Right lobe of liver (tissue), 6 donors: Measurements from ENCODE around the gene CDC25A. TPM values are rescaled to one million over a fixed set of nuclear protein-coding genes. Genes with fewer than 3 reads are reported as not detected.

ENCODE experiments used
- ATAC-seq, 4 donors: fragments of 200-7000 bp; cut with Tn5 transposase; one replicate each; pipeline ENCODE4 v1.9.1; 2020; ENCODE audit warnings: mild to moderate bottlenecking in 4 of 4, moderate library complexity in 4 of 4
- DNase-seq, 3 donors: peaks; one replicate each; pipeline ENCODE4 v3.0.0-alpha.2; 2020
- H3K27ac ChIP-seq, 3 donors: fragments of 200-600 bp; one replicate each; pipeline ENCODE4 v1.8.0; 2022
- H3K27me3 ChIP-seq, 2 donors: fragments of 200-600 bp; one replicate each; pipeline ENCODE4 v1.8.0; 2022
- H3K36me3 ChIP-seq, 4 donors: fragments of 200-600 bp; sonication (generic) in 1 of 4; one replicate each; pipeline versions ENCODE4 v1.5.1 to v1.8.0; 2017 to 2022; ENCODE audit warnings: control low read depth in 1 of 4
- H3K4me1 ChIP-seq, 4 donors: fragments of 200-600 bp; sonication (generic) in 1 of 4; one replicate each; pipeline versions ENCODE4 v1.5.1 to v1.8.0; 2017 to 2022; ENCODE audit warnings: control low read depth in 1 of 4
- H3K4me3 ChIP-seq, 3 donors: fragments of 200-600 bp; one replicate each; pipeline ENCODE4 v1.8.0; 2022
- H3K9me3 ChIP-seq, 4 donors: fragments of 200-600 bp; sonication (generic) in 1 of 4; one replicate each; pipeline versions ENCODE4 v1.5.1 to v1.8.0; 2017 to 2022; ENCODE audit warnings: control low read depth in 1 of 4
- POLR2A ChIP-seq: fragments of 450-650 bp; IDR thresholded peaks from one replicate; pipeline ENCODE4 v1.6.1; 2017; ENCODE audit warnings: antibody characterized with exemption, mild to moderate bottlenecking
- WGBS: methylation state at CpG from one replicate; pipeline ENCODE4 v1.1.6; 2018; ENCODE audit warnings: low coverage, low lambda C conversion rate; ENCODE audit not compliant: insufficient coverage; ENCODE audit errors: missing lambda C conversion rate; 5-methylcytosine and 5-hydroxymethylcytosine counted together
- intact Hi-C, 2 donors: fragments of 100-400 bp; cut with DNase I; formaldehyde crosslinking; loops; one replicate each; pipeline versions ENCODE4 v1.11.2 to v1.14.1; 2022
- total RNA-seq, 6 experiments: library from RNA; depleted of rRNA in 2 of 6; stranded (reverse); fragments of >200 nt in 2 of 6; fragmentation: NEBNext Ultra II Directional in 3 of 6; extraction: Animal tissue kit (Norgen Biotek cat#: 25700) in 3 of 6; gene quantifications; one replicate each; pipeline versions ENCODE4 v1.1.0 to v1.2.4, GENCODE V29; 2016 to 2023
- TF ChIP-seq, protein P1 (sequence below), 4 donors: fragments of 200-600 bp in 3 of 4; fragments of 450-650 bp in 1 of 4; IDR thresholded peaks; one replicate each; pipeline versions ENCODE4 v1.5.1 to v1.8.0; 2016 to 2022; ENCODE audit warnings: antibody characterized with exemption in 4 of 4, mild to moderate bottlenecking in 2 of 4
- donor health status: DM: no; HTN: yes; CAD: no.
- donor health status: DM: no; HTN: no; CAD: no.
- donor health status: DM: no; HTN: no; CAD: no.
- donor health status: DM: no; HTN: yes; CAD: no.
- donor health status: DM: no; HTN: yes; CAD: no.

The CDC25A gene
- total RNA-seq, 6 experiments from 2014 or later, result 0.27 to 8.8 (median 0.56) TPM

DNA sequence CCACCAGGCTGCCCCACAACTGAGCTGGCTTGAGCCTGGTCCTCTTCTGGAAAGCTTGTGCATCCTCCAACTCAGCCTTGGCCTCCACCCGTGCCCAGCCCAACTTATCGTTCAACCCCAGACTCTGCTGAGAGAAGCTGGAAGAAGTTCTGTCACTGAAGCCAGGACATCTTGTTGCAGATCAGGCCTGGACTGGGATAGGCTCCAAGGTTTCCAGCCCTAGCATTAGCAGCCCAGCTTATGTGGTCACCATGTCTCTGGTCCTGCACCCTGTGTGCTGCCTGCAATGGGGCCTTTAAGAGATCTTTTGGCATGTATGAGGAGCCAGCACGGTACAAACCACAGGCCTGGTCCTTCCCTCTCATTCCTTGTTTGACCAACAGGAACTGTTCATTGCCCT lies 19.9 kb upstream of the CDC25A start:
- no peaks in the 10 kb centered on the region for H3K27me3 ChIP-seq
- 17% methylated on average over 1 of the region's 3 CpGs for WGBS
- ATAC-seq, result no peak

DNA sequence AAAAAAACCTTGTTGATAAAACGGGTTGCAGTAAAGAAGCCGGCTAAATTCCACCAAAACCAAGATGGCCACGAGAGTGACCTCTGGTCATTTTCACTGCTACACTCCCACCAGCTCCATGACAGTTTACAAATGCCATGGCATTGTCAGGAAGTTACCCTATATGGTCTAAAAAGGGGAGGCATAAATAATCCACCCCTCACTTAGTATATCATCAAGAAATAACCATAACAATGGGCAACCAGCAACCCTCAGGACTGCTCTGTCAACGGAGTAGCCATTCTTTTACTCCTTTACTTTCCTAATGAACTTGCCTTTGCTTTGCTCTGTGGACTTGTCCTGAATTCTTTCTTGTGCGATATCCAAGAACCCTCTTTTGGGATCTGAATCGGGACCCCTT lies 14.4 kb upstream of the CDC25A start:
- TF ChIP-seq, protein P1, sequence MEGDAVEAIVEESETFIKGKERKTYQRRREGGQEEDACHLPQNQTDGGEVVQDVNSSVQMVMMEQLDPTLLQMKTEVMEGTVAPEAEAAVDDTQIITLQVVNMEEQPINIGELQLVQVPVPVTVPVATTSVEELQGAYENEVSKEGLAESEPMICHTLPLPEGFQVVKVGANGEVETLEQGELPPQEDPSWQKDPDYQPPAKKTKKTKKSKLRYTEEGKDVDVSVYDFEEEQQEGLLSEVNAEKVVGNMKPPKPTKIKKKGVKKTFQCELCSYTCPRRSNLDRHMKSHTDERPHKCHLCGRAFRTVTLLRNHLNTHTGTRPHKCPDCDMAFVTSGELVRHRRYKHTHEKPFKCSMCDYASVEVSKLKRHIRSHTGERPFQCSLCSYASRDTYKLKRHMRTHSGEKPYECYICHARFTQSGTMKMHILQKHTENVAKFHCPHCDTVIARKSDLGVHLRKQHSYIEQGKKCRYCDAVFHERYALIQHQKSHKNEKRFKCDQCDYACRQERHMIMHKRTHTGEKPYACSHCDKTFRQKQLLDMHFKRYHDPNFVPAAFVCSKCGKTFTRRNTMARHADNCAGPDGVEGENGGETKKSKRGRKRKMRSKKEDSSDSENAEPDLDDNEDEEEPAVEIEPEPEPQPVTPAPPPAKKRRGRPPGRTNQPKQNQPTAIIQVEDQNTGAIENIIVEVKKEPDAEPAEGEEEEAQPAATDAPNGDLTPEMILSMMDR (IDR thresholded peaks at IDR 0.05), result no peak
- ATAC-seq (no peak), DNase-seq (no peak)
- Histone ChIP-seq H3K27me3 (no peaks in the 10 kb centered on the region), H3K36me3 (no peaks in the 10 kb centered on the region), H3K27ac (no peak overlapping the region), H3K4me1 (no peaks in the 10 kb centered on the region), H3K4me3 (no peak overlapping the region), H3K9me3 (no peaks in the 10 kb centered on the region)
- WGBS, result 69% methylated on average over 3 of the region's 6 CpGs
- intact Hi-C loops, result no loop called here

More for the DNA sequence above, 19.9 kb upstream of the CDC25A start:
- H3K36me3 ChIP-seq, result no peaks in the 10 kb centered on the region
- no peaks in the 10 kb centered on the region for H3K4me1 ChIP-seq
- no peak overlapping the region for H3K27ac ChIP-seq
- DNase-seq, result no peak
- H3K4me3 ChIP-seq, result no peak overlapping the region
- H3K9me3 ChIP-seq, result no peaks in the 10 kb centered on the region
- intact Hi-C loops, result no loop called here
- TF ChIP-seq, protein P1 (IDR thresholded peaks at IDR 0.05), result no peak
- no peak for TF ChIP-seq POLR2A

DNA sequence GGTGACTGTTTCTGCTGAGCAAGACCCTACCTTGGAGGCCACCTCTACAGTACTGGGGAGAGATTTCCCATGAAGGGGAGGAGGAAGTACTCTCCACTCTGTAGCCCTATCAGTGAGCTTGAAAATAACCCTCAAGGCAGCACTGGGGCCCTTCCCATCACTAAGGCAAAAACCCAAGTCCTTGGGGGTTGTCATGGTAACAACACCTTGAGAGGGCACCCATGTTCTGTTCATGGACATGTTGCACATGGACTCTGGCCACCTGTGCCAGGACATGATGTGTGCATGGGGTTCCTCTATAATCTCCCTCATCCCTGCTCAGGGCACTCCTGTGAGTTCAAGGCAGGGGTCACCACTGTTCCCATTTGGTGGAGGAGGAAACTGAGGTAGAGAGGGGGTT lies 10.9 kb upstream of the CDC25A start:
- Histone ChIP-seq H3K9me3 (no peaks in the 10 kb centered on the region), H3K27ac (no peak overlapping the region), H3K4me3 (no peak overlapping the region), H3K36me3 (no peaks in the 10 kb centered on the region), H3K4me1 (peaks cover 0 to 5% (median 0%) of the 10 kb centered on the region in 4 donors), H3K27me3 (no peaks in the 10 kb centered on the region)
- ATAC-seq (no peak), DNase-seq (no peak)
- intact Hi-C loops, result no loop called here
- TF ChIP-seq, protein P1 (IDR thresholded peaks at IDR 0.05), result no peak
- no peak for TF ChIP-seq POLR2A

DNA sequence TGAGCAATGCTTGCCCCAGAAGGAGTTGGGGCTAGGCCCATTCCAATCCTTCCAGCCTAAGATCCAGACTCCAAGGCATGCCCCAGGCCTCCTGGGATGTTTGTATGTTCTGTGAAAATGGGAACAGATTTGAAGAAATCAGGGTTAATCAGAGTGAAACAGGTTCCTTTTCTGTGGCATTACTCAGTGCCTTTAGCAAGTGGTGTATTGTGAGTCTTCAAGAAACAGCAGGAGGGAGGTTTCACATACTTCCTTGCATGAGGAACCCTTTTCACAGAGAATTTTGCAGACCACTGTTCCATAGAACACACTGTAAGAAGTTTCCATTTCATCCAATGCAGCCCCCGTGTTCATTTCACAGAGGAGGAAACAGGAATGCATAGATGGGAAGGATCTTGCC lies 8.4 kb upstream of the CDC25A start:
- TF ChIP-seq POLR2A, result no peak
- TF ChIP-seq, protein P1 (IDR thresholded peaks at IDR 0.05), result no peak
- no peak overlapping the region for H3K27ac ChIP-seq
- DNase-seq, result no peak
- WGBS, result 83% methylated on average over 1 of the region's 1 CpG
- H3K4me1 ChIP-seq, result peaks cover 0 to 5% (median 0%) of the 10 kb centered on the region in 4 donors
- no peak for ATAC-seq
- H3K27me3 ChIP-seq, result no peaks in the 10 kb centered on the region
- intact Hi-C loops, result no loop called here
- no peak overlapping the region for H3K4me3 ChIP-seq
- H3K36me3 ChIP-seq, result no peaks in the 10 kb centered on the region
- no peaks in the 10 kb centered on the region for H3K9me3 ChIP-seq

DNA sequence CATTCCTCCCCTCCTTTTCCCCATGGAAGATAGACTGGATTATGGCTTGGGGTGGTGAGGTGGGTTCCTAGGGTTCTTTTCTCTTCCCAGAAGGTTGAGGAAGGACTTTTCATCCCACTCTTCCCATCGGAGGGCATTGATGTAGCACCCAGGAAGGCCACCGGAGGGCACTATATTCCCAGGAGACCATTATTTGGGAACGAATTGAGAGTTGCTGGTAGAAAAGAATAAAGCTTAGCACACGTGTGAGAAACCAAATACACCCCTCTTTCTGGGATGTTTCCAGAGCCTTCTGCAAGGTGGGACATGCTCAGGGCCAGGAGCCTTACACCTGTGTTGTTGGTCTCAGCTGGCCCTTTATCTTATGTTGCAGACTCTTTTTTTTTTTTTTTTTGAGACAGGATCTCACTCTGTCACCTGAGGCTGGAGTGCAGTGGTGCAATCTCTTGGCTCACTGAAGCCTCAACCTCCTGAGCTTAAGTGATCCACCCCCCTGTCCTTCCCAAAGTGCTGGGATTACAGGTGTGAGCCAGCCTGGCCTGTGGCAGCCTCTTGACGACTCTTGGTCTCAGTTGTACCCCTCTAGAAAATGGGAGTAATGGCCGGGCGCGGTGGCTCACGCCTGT lies 6.3 kb upstream of the CDC25A start:
- Histone ChIP-seq H3K4me1 (peaks cover 0 to 5% (median 0%) of the 10 kb centered on the region in 4 donors), H3K27me3 (no peaks in the 10 kb centered on the region), H3K36me3 (no peaks in the 10 kb centered on the region), H3K9me3 (no peaks in the 10 kb centered on the region), H3K4me3 (no peak overlapping the region), H3K27ac (no peak overlapping the region)
- intact Hi-C loops, result no loop called here
- WGBS, result 53% methylated on average over 9 of the region's 9 CpGs
- DNase-seq (peak in 2 of 3 donors; percentile 38 to 61), ATAC-seq (peak; percentile 84 to 92 (median 89))
- TF ChIP-seq POLR2A, result no peak
- TF ChIP-seq, protein P1 (IDR thresholded peaks at IDR 0.05), result peak; percentile 68 to 81 (median 74)
